Ovary (tissue), 9 donors: Measurements from ENCODE around the gene BUD13. TPM values are rescaled to one million over a fixed set of nuclear protein-coding genes. Genes with fewer than 3 reads are reported as not detected.

Experiments
- DNase-seq, 5 donors: peaks; one replicate each; pipeline ENCODE4 v3.0.0-alpha.2; 2019 to 2020
- H3K27ac ChIP-seq, 2 donors: fragments of 200-600 bp; one replicate each; pipeline versions ENCODE4 v1.5.1 to v1.8.0; 2019 to 2022
- H3K27me3 ChIP-seq: fragments of 200-600 bp; one replicate; pipeline ENCODE4 v1.8.0; 2022
- H3K36me3 ChIP-seq: fragments of 200-600 bp; sonication (generic); one replicate; pipeline ENCODE4 v1.5.1; 2019
- H3K4me1 ChIP-seq: one replicate; pipeline ENCODE4 v1.8.1; 2013; ENCODE audit warnings: mild to moderate bottlenecking, moderate library complexity; ENCODE audit not compliant: insufficient read depth
- H3K4me3 ChIP-seq: fragments of 200-600 bp; sonication (generic); one replicate; pipeline ENCODE4 v1.5.1; 2017
- H3K9me3 ChIP-seq, 2 donors: fragments of 200-600 bp in 1 of 2; sonication (generic) in 1 of 2; one replicate each; pipeline versions ENCODE4 v1.5.1 to v1.8.1; 2013 to 2019; ENCODE audit warnings: mild to moderate bottlenecking in 1 of 2, moderate library complexity in 1 of 2
- CTCF ChIP-seq, 3 donors: fragments of 450-650 bp in 2 of 3; fragments of 200-600 bp in 1 of 3; IDR thresholded peaks; one replicate each; pipeline versions ENCODE4 v1.5.1 to v1.8.0; 2016 to 2022; ENCODE audit warnings: antibody characterized with exemption in 3 of 3, mild to moderate bottlenecking in 1 of 3
- EP300 ChIP-seq: sonication (generic); formaldehyde crosslinking; IDR thresholded peaks from one replicate; pipeline ENCODE4 v1.6.1; 2017; ENCODE audit warnings: antibody characterized with exemption
- POLR2A ChIP-seq: fragments of 450-650 bp; IDR thresholded peaks from one replicate; pipeline ENCODE4 v1.6.1; 2017; ENCODE audit warnings: antibody characterized with exemption, mild to moderate bottlenecking, moderate library complexity
- WGBS, 3 donors: extraction: QIAGEN DNeasy Blood & Tissue Kit in 1 of 3; methylation state at CpG; one replicate each; pipeline versions ENCODE4 v1.1.5 to v1.1.7; 2013 to 2017; 5-methylcytosine and 5-hydroxymethylcytosine counted together
- intact Hi-C, 4 donors: fragments of 100-400 bp; cut with DNase I; formaldehyde crosslinking; loops; one replicate each; pipeline versions ENCODE4 v1.11.0 to v1.15.1; 2022 to 2023
- polyA plus RNA-seq, 2 donors: library from polyadenylated mRNA; stranded (reverse); fragments of 200-250 nt in 1 of 2; fragments of 350-450 nt in 1 of 2; fragmentation: Illumina TruSeq in 1 of 2; extraction: RNeasy Lipid Tissue Mini Kit (QIAGEN cat#74804) in 1 of 2; gene quantifications; one replicate each; pipeline ENCODE4 v1.2.3, GENCODE V29; 2013 to 2014
- total RNA-seq, 7 donors: library from RNA; depleted of rRNA in 2 of 7; stranded (reverse); fragments of >200 nt in 2 of 7; fragmentation: NEBNext Ultra II Directional in 3 of 7; extraction: Animal tissue kit (Norgen Biotek cat#: 25700) in 3 of 7; gene quantifications; one replicate each; pipeline versions ENCODE4 v1.1.0 to v1.2.4, GENCODE V29; 2016 to 2023
- donor health status: DM: no; HTN: no; CAD: no; lungs with moderate emphysema.
- donor health status: DM: no; HTN: no; CAD: no.
- donor health status: Bipolar disorder and iron deficiency.
- donor health status: DM: yes; HTN: yes; CAD: no.
- donor health status: DM: no; HTN: no; CAD: no.
- donor health status: DM: yes; HTN: yes; CAD: no.

BUD13 gene
- total and polyA plus RNA-seq, 9 donors, result 14.3 to 25.0 (median 17.0) TPM

- Histone ChIP-seq H3K4me3 (no peak within 1 kb of the TSS), H3K4me1 (peaks cover 9% of the 10 kb centered on the region), H3K27me3 (no peaks in the 10 kb centered on the region), H3K9me3 (no peaks in the 10 kb centered on the region), H3K36me3 (no peaks in the 10 kb centered on the region), H3K27ac (no peak within 1 kb of the TSS)
- DNase-seq, result no peak
- WGBS, 3 donors, result 86 to 92% (median 87%) methylated on average over 7 of the region's 7 CpGs
- intact Hi-C loops, result loop anchor here (2.0 to 10.0 kb wide), 7 partner anchors 41 to 441 kb away; partner anchors contain the start of genes APOA1 (in 3 of the 4), PCSK7 (in 1 of the 4) and RNF214 (in 1 of the 4)
- TF ChIP-seq EP300 (no peak), POLR2A (no peak), CTCF (IDR thresholded peaks at IDR 0.05) (no peak)
Measured at GRCh38 chr11:116791813-116792143, 19.0 kb upstream of the BUD13 start, which contains the start of gene APOA5. Gene APOA5, minus strand, starts transcription at chr11:116791879. Its CDS starts 19 bp downstream, at chr11:116791860.

DNA sequence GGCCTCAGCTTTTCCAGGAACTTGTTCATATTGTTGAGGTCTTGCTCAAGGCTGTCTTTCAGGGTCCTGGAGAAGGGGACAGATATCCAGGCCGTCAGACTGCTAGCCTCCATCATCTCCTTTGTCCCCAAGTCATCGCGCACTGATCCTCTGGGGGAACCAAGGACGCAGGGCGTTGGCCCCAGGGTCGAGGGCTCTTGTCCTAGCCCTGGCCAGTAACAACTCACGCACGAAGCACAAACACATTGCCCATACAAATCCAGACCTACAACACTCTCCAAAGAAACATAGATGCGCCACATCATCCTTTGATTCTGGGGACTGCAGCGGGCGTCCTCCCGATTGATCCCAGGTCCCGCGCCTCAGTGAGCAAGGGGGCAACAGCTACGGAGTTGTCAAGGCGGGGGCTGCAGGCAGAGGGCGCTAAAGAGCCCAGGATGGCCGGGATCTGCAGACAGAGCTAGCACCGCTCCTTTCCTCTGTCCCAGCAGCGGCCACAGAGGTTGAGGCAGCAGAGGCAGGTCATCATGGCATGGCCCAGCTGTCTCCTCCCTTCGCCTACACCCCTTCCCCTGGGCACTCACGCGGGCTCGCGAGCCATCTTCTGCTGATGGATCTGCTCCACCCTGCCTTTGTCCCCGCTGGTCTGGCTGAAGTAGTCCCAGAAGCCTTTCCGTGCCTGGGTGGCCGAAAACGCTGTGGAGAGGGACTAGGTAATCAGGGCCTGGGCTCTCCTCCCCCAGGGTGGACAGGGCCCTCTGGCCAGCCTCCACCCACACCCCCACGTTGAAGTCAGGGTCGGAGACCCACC lies 18.4 kb upstream of the BUD13 start:
- intact Hi-C loops, result loop anchor here (2.0 to 10.0 kb wide), 6 partner anchors 41 to 441 kb away; partner anchors contain the start of genes APOA1 (in 3 of the 4), PCSK7 (in 1 of the 4) and RNF214 (in 1 of the 4)
- no peak for TF ChIP-seq POLR2A
- peak; percentile 68 to 85 (median 82) for TF ChIP-seq CTCF (IDR thresholded peaks at IDR 0.05)
- 19 to 28% (median 22%) methylated on average over 31 of the region's 31 CpGs for WGBS, 3 donors
- H3K27ac ChIP-seq, result no peak overlapping the region
- no peak overlapping the region for H3K4me3 ChIP-seq
- no peaks in the 10 kb centered on the region for H3K9me3 ChIP-seq
- DNase-seq, result peak; percentile 68 to 88 (median 85)
- H3K36me3 ChIP-seq, result no peaks in the 10 kb centered on the region
- peaks cover 9% of the 10 kb centered on the region for H3K4me1 ChIP-seq
- no peaks in the 10 kb centered on the region for H3K27me3 ChIP-seq

DNA sequence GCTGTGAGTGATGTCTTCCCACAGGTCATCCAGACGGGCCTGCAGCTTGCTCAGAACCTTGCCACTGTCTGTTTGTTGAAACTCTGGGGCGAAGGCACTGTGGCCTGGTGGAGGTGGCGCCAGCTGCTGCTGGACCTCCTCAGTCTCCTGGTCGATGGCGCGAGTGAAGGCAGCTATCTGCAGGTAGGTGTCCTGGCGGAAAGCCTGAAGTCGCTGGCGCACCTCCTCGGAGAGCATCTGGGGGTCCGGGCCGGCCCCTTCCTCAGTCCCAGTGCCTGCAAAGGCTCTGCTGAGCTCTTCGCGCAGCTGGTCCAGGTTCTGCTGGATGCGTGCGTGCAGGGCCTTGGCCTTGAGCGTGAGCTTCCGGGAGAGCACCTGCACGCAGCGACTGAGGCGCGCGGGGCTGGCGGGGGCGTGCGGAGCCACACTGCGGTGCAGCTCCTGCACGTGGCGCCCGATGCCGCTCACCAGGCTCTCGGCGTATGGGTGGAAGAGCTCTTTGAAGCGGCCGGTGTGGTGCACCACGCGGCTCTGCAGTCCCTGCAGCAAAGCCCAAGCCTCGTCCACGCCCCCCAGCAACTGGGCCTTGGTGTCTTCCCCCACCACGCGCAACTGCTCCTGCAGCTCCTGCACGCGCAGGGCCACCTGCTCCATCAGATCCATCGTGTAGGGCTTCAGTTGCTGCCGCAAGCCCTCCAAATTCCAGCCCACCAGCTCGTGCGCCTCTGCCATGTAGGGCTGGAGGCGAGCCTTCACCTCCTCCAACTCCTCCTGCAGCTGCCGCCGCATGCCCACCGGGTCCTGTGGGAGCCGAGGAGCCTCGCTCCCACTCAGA lies 17.6 kb upstream of the BUD13 start:
- no peaks in the 10 kb centered on the region for H3K36me3 ChIP-seq
- intact Hi-C loops, result loop anchor here (2.0 to 10.0 kb wide), 6 partner anchors 42 to 442 kb away; partner anchors contain the start of genes APOA1 (in 3 of the 4), PCSK7 (in 1 of the 4) and RNF214 (in 1 of the 4)
- peak in 2 of 5 donors; percentile 38 to 48 for DNase-seq
- peaks cover 9% of the 10 kb centered on the region for H3K4me1 ChIP-seq
- no peaks in the 10 kb centered on the region for H3K9me3 ChIP-seq
- no peak overlapping the region for H3K4me3 ChIP-seq
- TF ChIP-seq POLR2A (no peak), CTCF (IDR thresholded peaks at IDR 0.05) (no peak), EP300 (no peak)
- no peaks in the 10 kb centered on the region for H3K27me3 ChIP-seq
- H3K27ac ChIP-seq, result no peak overlapping the region
- WGBS, 3 donors, result 83 to 87% (median 83%) methylated on average over 49 to 53 of the region's 53 CpGs

DNA sequence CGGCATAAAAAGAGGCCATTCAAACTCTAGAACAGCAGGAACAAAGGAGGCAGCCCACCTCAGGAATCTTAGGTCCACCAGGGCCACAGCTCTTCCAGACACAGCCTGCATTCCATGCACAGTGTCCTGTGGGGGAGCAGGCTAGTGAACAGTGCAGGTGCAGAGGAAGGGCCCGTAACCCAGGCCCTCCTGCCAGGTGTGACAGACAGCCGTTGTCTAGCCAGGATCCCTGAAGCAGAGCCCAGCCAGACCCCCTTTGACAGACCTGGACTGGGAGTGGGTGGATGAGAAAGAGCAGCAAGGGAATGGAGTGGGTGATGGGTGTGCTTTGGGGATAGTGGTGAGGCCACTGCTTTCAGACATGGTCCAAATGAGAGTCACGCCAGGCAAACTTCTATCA lies 16.2 kb upstream of the BUD13 start:
- Histone ChIP-seq H3K27ac (no peak overlapping the region), H3K4me1 (peaks cover 9% of the 10 kb centered on the region), H3K4me3 (no peak overlapping the region), H3K9me3 (no peaks in the 10 kb centered on the region), H3K27me3 (no peaks in the 10 kb centered on the region), H3K36me3 (no peaks in the 10 kb centered on the region)
- TF ChIP-seq EP300 (no peak), POLR2A (no peak), CTCF (IDR thresholded peaks at IDR 0.05) (no peak)
- intact Hi-C loops, result no loop called here
- WGBS, 3 donors, result 78 to 88% (median 83%) methylated on average over 4 of the region's 4 CpGs
- no peak for DNase-seq
